Neural cell (in vitro differentiated cells): ENCODE results near the gene CTNNBL1. TPM values are rescaled to one million over a fixed set of nuclear protein-coding genes. Genes with fewer than 3 reads are reported as not detected.

Experiments used
- H2AFZ ChIP-seq: fragments of 200-600, 300-800 bp; sonication (generic), shearing (Covaris generic); 2 replicates; pipeline ENCODE4 v1.6.0; 2014; ENCODE audit warnings: low read depth, mild to moderate bottlenecking, antibody characterized with exemption, low read length, moderate library complexity
- H3F3A ChIP-seq: fragments of 200-600 bp; shearing (Covaris generic); 2 replicates; pipeline ENCODE4 v1.6.1; 2016; ENCODE audit warnings: mild to moderate bottlenecking, moderate library complexity, mixed read lengths, antibody characterized with exemption, low read length; ENCODE audit not compliant: insufficient read depth, poor library complexity, severe bottlenecking
- H3K27ac ChIP-seq: fragments of 200-600, 300-800 bp; sonication (generic), shearing (Covaris generic); 2 replicates; pipeline ENCODE4 v1.5.1; 2014; ENCODE audit warnings: mild to moderate bottlenecking, low read length, moderate library complexity
- H3K27me3 ChIP-seq: fragments of 300-800, 200-600 bp; sonication (generic), shearing (Covaris generic); 2 replicates; pipeline ENCODE4 v1.6.0; 2014; ENCODE audit warnings: mild to moderate bottlenecking, low read depth, low read length, moderate library complexity; ENCODE audit not compliant: insufficient read depth
- H3K36me3 ChIP-seq: fragments of 300-800, 200-600 bp; sonication (generic), shearing (Covaris generic); 2 replicates; pipeline ENCODE4 v1.5.1; 2014; ENCODE audit warnings: mild to moderate bottlenecking, antibody characterized with exemption, low read length, moderate library complexity; ENCODE audit not compliant: insufficient read depth
- H3K4me2 ChIP-seq: fragments of 300-800, 200-600 bp; sonication (generic), shearing (Covaris generic); 2 replicates; pipeline ENCODE4 v1.6.0; 2014; ENCODE audit warnings: mild to moderate bottlenecking, low read length
- H3K4me3 ChIP-seq: fragments of 300-800, 200-600 bp; sonication (generic), shearing (Covaris generic); 2 replicates; pipeline ENCODE4 v1.5.1; 2014; ENCODE audit warnings: mild to moderate bottlenecking, low read length, moderate library complexity
- H3K79me2 ChIP-seq: fragments of 200-600 bp; shearing (Covaris generic); replicated peaks from 2 replicates; pipeline ENCODE4 v1.6.0; 2014; ENCODE audit warnings: mild to moderate bottlenecking, low read length, moderate library complexity; ENCODE audit not compliant: insufficient read depth
- H3K9ac ChIP-seq: fragments of 300-800, 200-600 bp; sonication (generic), shearing (Covaris generic); 2 replicates; pipeline ENCODE4 v1.6.1; 2016; ENCODE audit warnings: mild to moderate bottlenecking, low read length, mixed read lengths
- H3K9me2 ChIP-seq: fragments of 200-600 bp; shearing (Covaris generic); 2 replicates; pipeline ENCODE4 v1.6.1; 2016; ENCODE audit warnings: mild to moderate bottlenecking, low read length, mixed read lengths; ENCODE audit not compliant: insufficient read depth
- H3K9me3 ChIP-seq: fragments of 200-600, 300-800 bp; sonication (generic), shearing (Covaris generic); 2 replicates; pipeline ENCODE4 v1.6.1; 2016; ENCODE audit warnings: mild to moderate bottlenecking, mixed run types, low read length, moderate library complexity, mixed read lengths
- H4K20me1 ChIP-seq: fragments of 200-600 bp; shearing (Covaris generic); 2 replicates; pipeline ENCODE4 v1.6.1; 2016; ENCODE audit warnings: mild to moderate bottlenecking, mixed run types; ENCODE audit not compliant: insufficient read depth
- CTCF ChIP-seq: fragments of 450-650 bp; IDR thresholded peaks from 2 replicates; pipeline ENCODE4 v1.5.1; 2014; ENCODE audit warnings: antibody characterized with exemption, mild to moderate bottlenecking, moderate library complexity; ENCODE audit not compliant: poor library complexity, severe bottlenecking
- EP300 ChIP-seq: fragments of 450-650 bp; conservative IDR thresholded peaks from 2 replicates; pipeline ENCODE4 v1.6.1; 2014; ENCODE audit warnings: antibody characterized with exemption, mild to moderate bottlenecking, moderate library complexity; ENCODE audit not compliant: poor library complexity, severe bottlenecking
- EZH2 ChIP-seq: fragments of 200-600, 300-800 bp; shearing (Covaris generic), sonication (generic); IDR thresholded peaks from 2 replicates; pipeline ENCODE4 v1.6.1; 2014; ENCODE audit warnings: antibody characterized with exemption, low read length, borderline replicate concordance, mild to moderate bottlenecking; ENCODE audit not compliant: insufficient read depth, poor library complexity, severe bottlenecking
- MXI1 ChIP-seq: fragments of 450-650 bp; conservative IDR thresholded peaks from 2 replicates; pipeline ENCODE4 v1.6.1; 2014; ENCODE audit warnings: antibody characterized with exemption, mild to moderate bottlenecking; ENCODE audit not compliant: poor library complexity, severe bottlenecking
- POLR2AphosphoS5 ChIP-seq: IDR thresholded peaks from 2 replicates; pipeline ENCODE4 v1.6.1; 2012
- RAD21 ChIP-seq: fragments of 450-650 bp; conservative IDR thresholded peaks from 2 replicates; pipeline ENCODE4 v1.6.1; 2014; ENCODE audit warnings: antibody characterized with exemption, mild to moderate bottlenecking, moderate library complexity
- REST ChIP-seq: IDR thresholded peaks from 2 replicates; pipeline ENCODE4 v1.6.1; 2012; ENCODE audit warnings: borderline replicate concordance
- SMC3 ChIP-seq: fragments of 450-650 bp; conservative IDR thresholded peaks from 2 replicates; pipeline ENCODE4 v1.6.1; 2014; ENCODE audit warnings: antibody characterized with exemption, mild to moderate bottlenecking, moderate library complexity; ENCODE audit not compliant: poor library complexity
- TAF1 ChIP-seq: IDR thresholded peaks from 2 replicates; pipeline ENCODE4 v1.6.1; 2012; ENCODE audit warnings: low read depth
- polyA plus RNA-seq: library from polyadenylated mRNA; depleted of rRNA; stranded (reverse); fragments of >200 nt; gene quantifications from 2 replicates; pipeline ENCODE4 v1.2.3, GENCODE V29; 2014

Gene CTNNBL1
- polyA plus RNA-seq, 1 donor from 2014 or later, result 32.6 TPM

DNA sequence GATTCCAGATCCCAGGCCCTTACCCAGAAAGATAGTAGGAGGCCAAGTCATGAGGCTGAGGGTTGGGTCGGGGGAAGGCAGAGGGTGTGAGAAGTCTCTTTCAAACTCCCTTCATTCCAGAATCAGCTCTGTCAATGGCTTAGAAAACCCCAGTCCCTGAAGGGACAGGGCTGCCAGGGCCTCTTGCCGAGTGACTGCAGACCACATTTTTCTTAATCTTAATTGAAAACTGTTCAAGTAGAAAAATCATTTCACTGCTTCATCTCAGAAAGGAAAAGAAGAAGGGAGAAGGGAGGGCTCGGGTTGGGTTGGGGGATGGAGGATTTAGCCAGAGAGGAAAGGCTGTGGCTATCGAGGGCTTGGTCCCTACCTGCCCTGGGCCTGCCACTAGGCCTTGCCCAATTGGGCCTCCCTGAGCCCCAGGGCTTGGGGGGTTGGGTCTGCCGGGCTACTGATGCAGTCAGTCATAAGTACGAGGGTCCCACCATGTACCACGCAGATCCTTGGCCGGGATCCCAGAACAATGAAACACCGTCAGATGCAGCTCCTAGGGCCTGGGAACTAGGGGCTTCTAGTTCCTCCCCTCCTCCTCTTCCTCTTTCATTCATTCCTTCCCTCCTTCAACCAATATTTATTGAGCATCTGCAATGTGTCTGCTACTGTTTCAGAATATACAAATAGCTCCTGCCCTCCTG, 44.0 kb upstream of the CTNNBL1 start:
- H3K4me3 ChIP-seq, result no peak overlapping the region
- no peak overlapping the region for H2AFZ ChIP-seq
- H3F3A ChIP-seq, result no peaks in the 10 kb centered on the region
- H3K9me2 ChIP-seq, result no peaks in the 10 kb centered on the region
- no peak overlapping the region for H3K27ac ChIP-seq
- no peaks in the 10 kb centered on the region for H3K79me2 ChIP-seq
- H3K27me3 ChIP-seq, result no peaks in the 10 kb centered on the region
- H3K9me3 ChIP-seq, result no peaks in the 10 kb centered on the region
- no peak overlapping the region for H3K4me2 ChIP-seq
- H3K9ac ChIP-seq, result no peak overlapping the region
- H3K36me3 ChIP-seq, result no peaks in the 10 kb centered on the region
- H4K20me1 ChIP-seq, result no peaks in the 10 kb centered on the region
- TF ChIP-seq EZH2 (no peak), POLR2AphosphoS5 (no peak), TAF1 (no peak), REST (no peak), SMC3 (no peak), MXI1 (no peak), CTCF (no peak)

GRCh38 chr20:37650661-37651060, 43.2 kb upstream of the CTNNBL1 start:
- no peaks in the 10 kb centered on the region for H3K9me2 ChIP-seq
- H3K9ac ChIP-seq, result no peak overlapping the region
- H3K4me2 ChIP-seq, result no peak overlapping the region
- H3K4me3 ChIP-seq, result no peak overlapping the region
- H2AFZ ChIP-seq, result no peak overlapping the region
- no peaks in the 10 kb centered on the region for H3K79me2 ChIP-seq
- TF ChIP-seq POLR2AphosphoS5, result no peak
- TF ChIP-seq TAF1, result no peak
- TF ChIP-seq SMC3, result no peak
- no peak for TF ChIP-seq RAD21
- no peak for TF ChIP-seq REST
- no peak for TF ChIP-seq EP300
- TF ChIP-seq MXI1, result no peak
- no peak for TF ChIP-seq EZH2
- no peak for TF ChIP-seq CTCF
- H3K36me3 ChIP-seq, result no peaks in the 10 kb centered on the region
- H3K9me3 ChIP-seq, result no peaks in the 10 kb centered on the region
- H3F3A ChIP-seq, result no peaks in the 10 kb centered on the region
- H3K27ac ChIP-seq, result no peak overlapping the region
- H3K27me3 ChIP-seq, result no peaks in the 10 kb centered on the region
- H4K20me1 ChIP-seq, result no peaks in the 10 kb centered on the region
